22Rv1 (cell line): ENCODE results near the gene LBHD2.

Experiments
- H3K27ac ChIP-seq: fragments of 450-650 bp; 2 replicates; pipeline ENCODE4 v1.5.1; 2017
- CTCF ChIP-seq: fragments of 450-650 bp; IDR thresholded peaks from 2 replicates; pipeline ENCODE4 v1.5.1; 2017; ENCODE audit warnings: mild to moderate bottlenecking
- ZFX ChIP-seq: fragments of 450-650 bp; IDR thresholded peaks from 2 replicates; pipeline ENCODE4 v1.6.1; 2017; ENCODE audit warnings: antibody characterized with exemption, borderline replicate concordance

Gene LBHD2

GRCh38 chr14:103061482-103061976 lies 22.5 kb upstream of the LBHD2 start:
- no peak overlapping the region for H3K27ac ChIP-seq
- no peak for TF ChIP-seq ZFX
- TF ChIP-seq CTCF, result no peak

GRCh38 chr14:103064436-103064835 lies 19.6 kb upstream of the LBHD2 start:
- TF ChIP-seq CTCF (no peak), ZFX (no peak)
- no peak overlapping the region for H3K27ac ChIP-seq

- H3K27ac ChIP-seq, result no peak overlapping the region
- TF ChIP-seq CTCF (no peak), ZFX (no peak)
Observed at GRCh38 chr14:103064978-103065377, 19.0 kb upstream of the LBHD2 start.

GRCh38 chr14:103065861-103066260 lies 18.1 kb upstream of the LBHD2 start:
- TF ChIP-seq CTCF (no peak), ZFX (no peak)
- H3K27ac ChIP-seq, result no peak overlapping the region

- no peak for TF ChIP-seq CTCF
- H3K27ac ChIP-seq, result no peak overlapping the region
Observed at GRCh38 chr14:103066399-103066798, 17.6 kb upstream of the LBHD2 start.

- no peak for TF ChIP-seq ZFX
- TF ChIP-seq CTCF, result no peak
- no peak overlapping the region for H3K27ac ChIP-seq
Observed at GRCh38 chr14:103067231-103067954, 16.6 kb upstream of the LBHD2 start.

- TF ChIP-seq ZFX, result no peak
- TF ChIP-seq CTCF, result no peak
- no peak overlapping the region for H3K27ac ChIP-seq
Observed at GRCh38 chr14:103068351-103069073, 15.5 kb upstream of the LBHD2 start.
